ENCODE results near the gene SLC41A1.

The SLC41A1 gene

GRCh38 chr1:205744403-205744802, 68.6 kb downstream of the SLC41A1 start:
- Histone ChIP-seq H3K4me1 (ENCODE audit: control insufficient read depth in 2 of 2, insufficient read depth in 2 of 2, low read length in 2 of 2) (peaks cover 17% of the 10 kb centered on the region in 2 donors), H3K4me3 (ENCODE audit: low read length in 2 of 2) (no peak overlapping the region), H3K9me3 (ENCODE audit: control insufficient read depth in 2 of 2, low read length in 2 of 2) (no peaks in the 10 kb centered on the region), H3K27me3 (ENCODE audit: control insufficient read depth in 2 of 2, insufficient read depth in 2 of 2, low read length in 2 of 2) (no peaks in the 10 kb centered on the region), H3K9ac (ENCODE audit: low read depth in 1 of 2, low read length in 2 of 2) (no peak overlapping the region), H3K36me3 (ENCODE audit: control insufficient read depth in 2 of 2, insufficient read depth in 2 of 2, low read length in 2 of 2) (peaks cover 0 to 5% of the 10 kb centered on the region in 2 donors), H3K27ac (ENCODE audit: low read depth in 2 of 2, low read length in 2 of 2) (no peak overlapping the region)

- no peaks in the 10 kb centered on the region for H3K9me3 ChIP-seq (ENCODE audit: control insufficient read depth in 2 of 2, low read length in 2 of 2)
- H3K36me3 ChIP-seq (ENCODE audit: control insufficient read depth in 2 of 2, insufficient read depth in 2 of 2, low read length in 2 of 2): peaks cover 0 to 5% of the 10 kb centered on the region in 2 donors
- no peak overlapping the region for H3K4me3 ChIP-seq (ENCODE audit: low read length in 2 of 2)
- H3K27ac ChIP-seq (ENCODE audit: low read depth in 2 of 2, low read length in 2 of 2): no peak overlapping the region
- no peaks in the 10 kb centered on the region for H3K27me3 ChIP-seq (ENCODE audit: control insufficient read depth in 2 of 2, insufficient read depth in 2 of 2, low read length in 2 of 2)
- peaks cover 17 to 18% of the 10 kb centered on the region in 2 donors for H3K4me1 ChIP-seq (ENCODE audit: control insufficient read depth in 2 of 2, insufficient read depth in 2 of 2, low read length in 2 of 2)
- no peak overlapping the region for H3K9ac ChIP-seq (ENCODE audit: low read depth in 1 of 2, low read length in 2 of 2)
Measured at GRCh38 chr1:205743977-205744376, 69.0 kb downstream of the SLC41A1 start.

DNA sequence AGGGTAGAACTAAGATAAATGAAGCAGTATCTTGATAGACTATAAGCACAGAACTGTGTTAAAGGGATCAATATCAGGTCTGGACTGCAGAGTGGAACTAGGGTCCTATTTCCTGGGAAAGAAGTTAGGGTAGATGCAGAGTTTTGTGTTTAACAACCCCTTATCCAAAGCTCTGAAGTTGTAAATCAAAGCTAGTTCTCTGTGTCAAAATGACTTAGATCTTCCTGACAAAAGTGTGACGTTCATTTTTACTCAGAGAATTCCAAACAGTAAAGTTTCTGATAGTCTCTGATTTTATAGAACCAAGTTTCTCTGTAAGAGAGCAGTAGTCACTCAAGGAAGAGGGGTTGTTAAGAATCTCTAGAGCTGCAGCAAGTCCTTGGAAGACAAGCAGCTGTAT, 71.3 kb downstream of the SLC41A1 start:
- Histone ChIP-seq H3K27ac (ENCODE audit: low read depth in 2 of 2, low read length in 2 of 2) (no peak overlapping the region), H3K4me3 (ENCODE audit: low read length in 2 of 2) (no peak overlapping the region), H3K4me1 (ENCODE audit: control insufficient read depth in 2 of 2, insufficient read depth in 2 of 2, low read length in 2 of 2) (peaks cover 2 to 6% of the 10 kb centered on the region in 2 donors), H3K9me3 (ENCODE audit: control insufficient read depth in 2 of 2, low read length in 2 of 2) (no peaks in the 10 kb centered on the region), H3K27me3 (ENCODE audit: control insufficient read depth in 2 of 2, insufficient read depth in 2 of 2, low read length in 2 of 2) (no peaks in the 10 kb centered on the region), H3K36me3 (ENCODE audit: control insufficient read depth in 2 of 2, insufficient read depth in 2 of 2, low read length in 2 of 2) (peaks cover 0 to 5% of the 10 kb centered on the region in 2 donors), H3K9ac (ENCODE audit: low read depth in 1 of 2, low read length in 2 of 2) (no peak overlapping the region)

DNA sequence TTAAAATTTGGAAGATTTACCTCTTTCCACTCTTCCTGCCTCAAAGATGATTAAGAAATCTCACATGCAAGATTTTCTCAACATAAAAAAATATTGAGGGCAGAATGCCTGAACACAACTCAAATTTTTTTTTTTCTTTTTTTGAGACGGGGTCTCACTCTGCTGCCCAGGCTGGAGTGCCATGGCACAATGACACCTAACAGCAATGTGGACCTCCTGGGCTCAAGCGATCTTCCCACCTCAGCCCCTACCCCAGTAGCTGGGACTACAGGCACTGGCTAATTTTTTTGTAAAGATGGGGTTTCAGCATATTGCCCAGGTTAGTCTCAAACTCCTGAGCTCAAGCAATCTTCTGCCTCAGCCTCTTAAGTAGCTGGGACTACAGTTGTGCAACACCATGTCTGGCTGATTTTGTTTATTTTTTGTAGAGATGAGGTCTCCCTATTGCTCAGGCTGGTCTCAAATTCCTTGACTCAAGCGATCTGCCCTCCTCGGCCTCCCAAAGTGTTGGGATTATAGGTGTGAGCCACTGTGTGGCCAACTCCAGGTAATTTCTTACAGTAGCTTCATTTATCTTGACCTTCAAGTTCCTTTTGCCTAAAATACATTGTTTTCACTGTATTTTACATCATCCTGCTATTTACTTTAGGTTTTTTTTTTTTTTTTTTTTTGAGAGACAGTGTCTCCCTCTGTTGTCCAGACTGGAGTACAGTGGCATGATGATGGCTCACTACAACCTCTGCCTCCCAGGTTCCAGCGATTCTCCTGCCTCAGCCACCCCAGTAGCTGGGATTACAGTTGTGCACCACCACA, 73.4 kb downstream of the SLC41A1 start:
- Histone ChIP-seq H3K27me3 (ENCODE audit: control insufficient read depth in 2 of 2, insufficient read depth in 2 of 2, low read length in 2 of 2) (no peaks in the 10 kb centered on the region), H3K27ac (ENCODE audit: low read depth in 2 of 2, low read length in 2 of 2) (no peak overlapping the region)

More for the DNA sequence above, 73.4 kb downstream of the SLC41A1 start:
- no peak overlapping the region for H3K4me3 ChIP-seq (ENCODE audit: low read length in 2 of 2)
- H3K4me1 ChIP-seq (ENCODE audit: control insufficient read depth in 2 of 2, insufficient read depth in 2 of 2, low read length in 2 of 2): peaks cover 0 to 4% of the 10 kb centered on the region in 2 donors
- H3K36me3 ChIP-seq (ENCODE audit: control insufficient read depth in 2 of 2, insufficient read depth in 2 of 2, low read length in 2 of 2): peaks cover 4 to 7% of the 10 kb centered on the region in 2 donors
- H3K9ac ChIP-seq (ENCODE audit: low read depth in 1 of 2, low read length in 2 of 2): no peak overlapping the region
- no peaks in the 10 kb centered on the region for H3K9me3 ChIP-seq (ENCODE audit: control insufficient read depth in 2 of 2, low read length in 2 of 2)
